SK-N-MC (cell line): Measurements from ENCODE around the gene KCNN3.

Experiments used
- EZH2 ChIP-seq: fragments of 200-600 bp; sonication (generic); IDR thresholded peaks from one replicate; pipeline ENCODE4 v1.6.1; 2017; ENCODE audit warnings: antibody characterized with exemption
- FOXP2 ChIP-seq: optimal IDR thresholded peaks from 2 replicates; pipeline ENCODE3; 2011; ENCODE audit warnings: mild to moderate bottlenecking, moderate library complexity; ENCODE audit not compliant: insufficient read depth; ENCODE audit errors: extremely low read length, control extremely low read depth
- POLR2AphosphoS5 ChIP-seq: IDR thresholded peaks from 2 replicates; pipeline ENCODE4 v1.6.1; 2012; ENCODE audit warnings: mild to moderate bottlenecking, low read depth, low read length, borderline replicate concordance

GRCh38 chr1:154901591-154901990, 31.5 kb upstream of the KCNN3 start:
- TF ChIP-seq EZH2 = no peak
- no peak for TF ChIP-seq POLR2AphosphoS5
- no peak for TF ChIP-seq FOXP2
